ENCODE data around the gene DNAJC17. TPM values are rescaled to one million over a fixed set of nuclear protein-coding genes. Genes with fewer than 3 reads are reported as not detected.

Gene DNAJC17
- total RNA-seq, 1 donor: 14.8 TPM

- DNase-seq (ENCODE audit: insufficient read length, low spot score, missing footprints): no peak
- Histone ChIP-seq H3K9me3 (ENCODE audit: low read depth, low read length) (no peaks in the 10 kb centered on the region), H3K36me3 (ENCODE audit: insufficient read depth, low read length) (peaks cover 37% of the 10 kb centered on the region), H3K27me3 (ENCODE audit: insufficient read depth, low read length) (no peaks in the 10 kb centered on the region), H3K79me2 (ENCODE audit: insufficient read depth, low read length) (peaks cover 38% of the 10 kb centered on the region), H3K27ac (ENCODE audit: low read depth, low read length) (no peak overlapping the region), H2AFZ (ENCODE audit: low read length) (no peak overlapping the region), H4K20me1 (ENCODE audit: insufficient read depth, low read length) (peaks cover 20% of the 10 kb centered on the region), H3K4me3 (ENCODE audit: insufficient read depth, low read length) (no peak overlapping the region), H3K4me2 (ENCODE audit: insufficient read depth, low read length) (no peak overlapping the region), H3K4me1 (ENCODE audit: insufficient read depth, low read length) (peaks cover 21% of the 10 kb centered on the region)
- TF ChIP-seq, protein P1, sequence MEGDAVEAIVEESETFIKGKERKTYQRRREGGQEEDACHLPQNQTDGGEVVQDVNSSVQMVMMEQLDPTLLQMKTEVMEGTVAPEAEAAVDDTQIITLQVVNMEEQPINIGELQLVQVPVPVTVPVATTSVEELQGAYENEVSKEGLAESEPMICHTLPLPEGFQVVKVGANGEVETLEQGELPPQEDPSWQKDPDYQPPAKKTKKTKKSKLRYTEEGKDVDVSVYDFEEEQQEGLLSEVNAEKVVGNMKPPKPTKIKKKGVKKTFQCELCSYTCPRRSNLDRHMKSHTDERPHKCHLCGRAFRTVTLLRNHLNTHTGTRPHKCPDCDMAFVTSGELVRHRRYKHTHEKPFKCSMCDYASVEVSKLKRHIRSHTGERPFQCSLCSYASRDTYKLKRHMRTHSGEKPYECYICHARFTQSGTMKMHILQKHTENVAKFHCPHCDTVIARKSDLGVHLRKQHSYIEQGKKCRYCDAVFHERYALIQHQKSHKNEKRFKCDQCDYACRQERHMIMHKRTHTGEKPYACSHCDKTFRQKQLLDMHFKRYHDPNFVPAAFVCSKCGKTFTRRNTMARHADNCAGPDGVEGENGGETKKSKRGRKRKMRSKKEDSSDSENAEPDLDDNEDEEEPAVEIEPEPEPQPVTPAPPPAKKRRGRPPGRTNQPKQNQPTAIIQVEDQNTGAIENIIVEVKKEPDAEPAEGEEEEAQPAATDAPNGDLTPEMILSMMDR (IDR thresholded peaks at IDR 0.05; ENCODE audit: extremely low read depth, low read depth, low read length): no peak
Measured at GRCh38 chr15:40749151-40749630, 58.1 kb downstream of the DNAJC17 start.

DNA sequence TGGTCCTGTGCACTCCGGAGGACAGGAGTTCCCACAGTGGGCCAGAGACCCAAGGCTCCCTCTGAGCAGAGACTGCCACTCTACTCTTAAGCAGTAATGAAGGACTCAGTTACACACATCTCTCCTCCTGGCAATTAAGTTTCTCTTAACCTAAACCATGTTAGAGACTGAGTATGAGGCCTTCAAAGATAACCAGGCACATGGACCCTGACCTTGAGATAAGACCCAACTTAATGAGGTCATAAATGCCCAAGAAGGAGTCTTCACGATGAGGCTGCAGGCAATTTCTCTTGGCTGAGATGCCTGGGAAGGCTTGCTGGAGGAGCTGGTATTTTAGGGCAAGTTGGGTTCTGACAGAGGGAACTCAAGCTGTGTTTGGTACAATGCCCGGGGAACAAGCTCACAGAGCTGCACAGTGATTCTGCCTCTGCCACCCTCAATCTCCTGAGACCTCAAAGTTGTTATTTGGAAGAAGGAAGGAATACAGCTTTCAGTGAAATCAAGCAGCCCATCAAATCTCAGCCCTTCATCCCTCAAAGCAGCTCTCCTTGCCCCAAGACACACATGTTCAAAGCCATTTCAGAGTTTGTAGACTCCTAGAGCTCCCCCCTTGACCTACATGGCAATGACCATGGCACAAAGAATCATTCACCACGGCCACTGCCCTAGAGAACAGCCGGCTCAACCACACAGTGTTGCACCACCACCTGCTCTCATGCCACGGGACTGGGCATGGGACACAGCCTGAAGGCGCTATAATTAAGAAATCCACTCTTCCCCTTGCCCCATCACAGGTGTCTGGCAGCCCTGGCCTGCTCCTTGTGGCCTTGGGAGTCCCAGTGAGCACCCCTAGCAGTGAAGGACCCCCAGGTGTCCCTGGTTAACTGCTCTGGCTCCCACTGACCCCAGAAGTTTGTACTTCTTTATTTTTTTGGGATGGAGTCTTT is 59.3 kb downstream of the DNAJC17 start:
- no peak overlapping the region for H2AFZ ChIP-seq (ENCODE audit: low read length)
- H4K20me1 ChIP-seq (ENCODE audit: insufficient read depth, low read length): peaks cover 20% of the 10 kb centered on the region
- H3K4me3 ChIP-seq (ENCODE audit: insufficient read depth, low read length): no peak overlapping the region
- no peak overlapping the region for H3K4me2 ChIP-seq (ENCODE audit: insufficient read depth, low read length)
- TF ChIP-seq, protein P1 (IDR thresholded peaks at IDR 0.05; ENCODE audit: extremely low read depth, low read depth, low read length): no peak
- no peaks in the 10 kb centered on the region for H3K9me3 ChIP-seq (ENCODE audit: low read depth, low read length)
- no peak overlapping the region for H3K27ac ChIP-seq (ENCODE audit: low read depth, low read length)
- no peak for DNase-seq (ENCODE audit: insufficient read length, low spot score, missing footprints)
- H3K36me3 ChIP-seq (ENCODE audit: insufficient read depth, low read length): peaks cover 44% of the 10 kb centered on the region
- no peaks in the 10 kb centered on the region for H3K27me3 ChIP-seq (ENCODE audit: insufficient read depth, low read length)
- peaks cover 27% of the 10 kb centered on the region for H3K79me2 ChIP-seq (ENCODE audit: insufficient read depth, low read length)
- H3K4me1 ChIP-seq (ENCODE audit: insufficient read depth, low read length): peaks cover 24% of the 10 kb centered on the region

DNA sequence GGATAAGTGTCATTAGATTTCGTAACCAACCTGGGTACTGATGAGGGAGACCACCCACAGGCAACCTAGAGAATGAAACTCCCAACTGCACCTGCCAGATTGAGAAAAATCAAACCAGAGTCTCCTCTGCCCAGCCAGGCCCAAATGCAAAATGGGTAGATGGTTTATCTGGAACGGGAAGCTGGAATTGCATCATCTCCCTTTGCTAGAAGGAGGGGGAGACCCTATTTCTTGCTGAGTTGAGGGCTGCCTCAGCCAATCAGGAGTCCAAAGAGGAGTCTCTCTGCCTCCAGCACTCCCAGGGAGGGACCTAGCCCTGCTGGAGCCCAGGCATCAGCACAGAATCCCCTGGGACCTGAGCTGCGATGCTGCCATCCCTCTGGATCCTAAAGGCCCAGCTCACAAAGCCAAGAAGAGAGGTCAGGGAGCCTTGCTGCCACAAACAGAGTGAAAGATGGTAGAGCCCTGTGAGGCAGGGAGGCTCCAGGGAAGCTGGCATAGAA is 60.3 kb downstream of the DNAJC17 start:
- H4K20me1 ChIP-seq (ENCODE audit: insufficient read depth, low read length): peaks cover 24% of the 10 kb centered on the region
- H3K36me3 ChIP-seq (ENCODE audit: insufficient read depth, low read length): peaks cover 45% of the 10 kb centered on the region
- no peaks in the 10 kb centered on the region for H3K9me3 ChIP-seq (ENCODE audit: low read depth, low read length)
- no peak overlapping the region for H3K4me3 ChIP-seq (ENCODE audit: insufficient read depth, low read length)
- peak; percentile 46 for DNase-seq (ENCODE audit: insufficient read length, low spot score, missing footprints)
- H3K79me2 ChIP-seq (ENCODE audit: insufficient read depth, low read length): peaks cover 17% of the 10 kb centered on the region
- peaks cover 24% of the 10 kb centered on the region for H3K4me1 ChIP-seq (ENCODE audit: insufficient read depth, low read length)
- TF ChIP-seq, protein P1 (IDR thresholded peaks at IDR 0.05; ENCODE audit: extremely low read depth, low read depth, low read length): no peak
- H3K4me2 ChIP-seq (ENCODE audit: insufficient read depth, low read length): no peak overlapping the region
- H3K27me3 ChIP-seq (ENCODE audit: insufficient read depth, low read length): no peaks in the 10 kb centered on the region
- H3K27ac ChIP-seq (ENCODE audit: low read depth, low read length): peak overlapping the region; percentile 41
- H2AFZ ChIP-seq (ENCODE audit: low read length): no peak overlapping the region

DNA sequence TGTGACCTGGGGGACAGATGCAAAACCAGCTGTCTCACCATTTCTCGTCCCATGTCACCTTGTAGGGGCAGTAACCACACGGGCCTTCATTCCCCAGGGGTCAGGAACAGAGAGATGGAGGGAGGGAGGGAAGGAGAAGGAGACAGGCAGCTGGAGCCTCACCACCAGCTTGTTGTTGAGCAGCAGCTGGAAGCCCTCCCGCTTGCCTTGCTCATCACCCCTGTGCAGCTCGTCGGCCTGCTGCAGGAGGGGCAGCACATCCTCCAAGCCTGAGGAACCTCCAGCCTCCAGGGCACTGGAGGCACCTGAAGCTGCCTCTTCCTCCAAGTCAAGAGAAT is 62.5 kb downstream of the DNAJC17 start:
- TF ChIP-seq, protein P1 (IDR thresholded peaks at IDR 0.05; ENCODE audit: extremely low read depth, low read depth, low read length): no peak
- Histone ChIP-seq H3K4me3 (ENCODE audit: insufficient read depth, low read length) (no peak overlapping the region), H3K4me2 (ENCODE audit: insufficient read depth, low read length) (no peak overlapping the region), H3K27me3 (ENCODE audit: insufficient read depth, low read length) (no peaks in the 10 kb centered on the region), H4K20me1 (ENCODE audit: insufficient read depth, low read length) (peaks cover 24% of the 10 kb centered on the region), H3K27ac (ENCODE audit: low read depth, low read length) (peak overlapping the region; percentile 73), H3K79me2 (ENCODE audit: insufficient read depth, low read length) (peaks cover 7% of the 10 kb centered on the region), H3K9me3 (ENCODE audit: low read depth, low read length) (no peaks in the 10 kb centered on the region), H3K4me1 (ENCODE audit: insufficient read depth, low read length) (peaks cover 24% of the 10 kb centered on the region), H2AFZ (ENCODE audit: low read length) (no peak overlapping the region), H3K36me3 (ENCODE audit: insufficient read depth, low read length) (peaks cover 42% of the 10 kb centered on the region)
- no peak for DNase-seq (ENCODE audit: insufficient read length, low spot score, missing footprints)

All from osteoblast (primary cell).